ENCODE data around the gene TTLL1.
A peak's percentile ranks its signal among the peaks of the same experiment; 100 is the strongest.
"Not testable (repeated sequence)": the region's sequence is repeated elsewhere in the genome, so short reads cannot be mapped to it uniquely, and the experiment has no call there.

The TTLL1 gene

GRCh38 chr22:43060183-43060582 lies 29.0 kb downstream of the TTLL1 start:
- peak; percentile 42 for DNase-seq

DNA sequence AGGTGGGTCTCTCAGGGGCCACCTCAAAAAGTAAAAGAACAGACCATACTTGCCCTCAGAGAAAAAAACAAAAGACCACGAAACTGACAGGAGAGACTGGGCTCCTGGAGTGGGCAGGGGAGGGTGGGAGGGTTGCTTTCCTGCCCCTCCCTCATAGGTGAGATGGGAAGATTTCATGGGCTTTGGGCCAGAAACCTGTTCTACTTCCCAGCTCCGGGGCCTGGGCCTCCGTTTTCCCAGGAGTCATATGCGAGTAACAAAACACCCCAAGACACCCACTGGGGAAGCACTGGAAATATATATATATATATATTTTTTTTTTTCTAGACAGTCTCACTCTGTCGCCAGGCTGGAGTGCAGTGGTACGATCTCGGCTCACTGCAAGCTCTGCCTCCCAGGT lies 31.6 kb downstream of the TTLL1 start:
- no peak for DNase-seq

DNA sequence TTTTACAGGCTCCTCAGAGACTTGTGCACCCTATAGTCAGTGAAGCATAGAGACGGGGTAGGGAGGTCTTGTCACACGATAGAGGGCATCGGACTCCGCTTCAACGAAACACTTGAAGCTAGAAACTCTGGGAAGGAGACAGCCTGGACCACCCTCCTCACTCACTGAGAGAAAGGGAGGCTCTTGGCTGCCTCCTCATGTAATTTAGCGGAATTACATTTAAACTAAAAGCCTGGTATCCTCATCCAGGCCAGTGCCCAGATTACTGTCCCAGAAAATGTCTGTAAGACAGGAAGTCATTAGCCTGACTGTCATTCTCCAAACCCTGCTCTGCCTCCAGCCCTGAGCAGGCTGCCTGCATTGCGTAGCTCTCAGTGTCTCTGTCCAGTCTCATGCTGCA lies 36.0 kb downstream of the TTLL1 start:
- no peak for DNase-seq

DNA sequence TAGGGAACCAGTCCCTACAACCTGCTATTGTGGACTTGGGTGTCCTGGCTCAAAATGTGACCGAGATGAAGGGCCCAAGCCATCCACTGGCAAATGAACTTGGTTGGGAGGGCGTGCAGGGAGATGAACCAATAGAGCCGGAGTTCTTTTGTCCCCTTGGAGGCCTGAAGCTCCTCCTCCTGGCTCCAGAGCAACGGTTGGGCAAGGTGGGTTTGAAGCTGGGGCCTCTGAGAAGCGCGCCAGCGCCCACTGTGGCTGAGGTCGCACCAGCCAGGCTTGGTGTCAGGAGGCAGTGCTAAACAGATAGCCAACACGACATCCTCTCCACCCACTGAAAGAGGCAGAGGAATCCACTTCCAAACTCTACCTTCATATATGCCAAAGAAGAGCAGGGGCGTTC lies 38.2 kb downstream of the TTLL1 start:
- no peak for DNase-seq

DNA sequence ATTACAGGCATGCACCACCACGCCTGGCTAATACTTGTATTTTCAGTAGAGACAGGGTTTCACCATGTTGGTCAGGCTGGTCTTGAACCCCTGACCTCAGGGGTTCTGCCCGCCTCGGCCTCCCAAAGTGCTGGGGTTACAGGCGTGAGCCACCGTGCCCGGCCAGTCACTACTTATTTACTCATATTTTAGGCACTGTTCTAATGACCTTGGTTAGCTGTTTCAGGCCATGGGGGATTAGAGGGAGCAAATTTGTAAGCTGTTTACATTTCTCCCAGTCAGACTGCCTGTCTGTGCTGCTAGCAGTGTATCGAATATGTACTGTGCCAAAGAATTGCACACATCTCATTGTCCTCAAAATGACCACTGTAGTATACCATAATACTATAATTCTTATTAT lies 41.6 kb downstream of the TTLL1 start:
- no peak for DNase-seq

DNA sequence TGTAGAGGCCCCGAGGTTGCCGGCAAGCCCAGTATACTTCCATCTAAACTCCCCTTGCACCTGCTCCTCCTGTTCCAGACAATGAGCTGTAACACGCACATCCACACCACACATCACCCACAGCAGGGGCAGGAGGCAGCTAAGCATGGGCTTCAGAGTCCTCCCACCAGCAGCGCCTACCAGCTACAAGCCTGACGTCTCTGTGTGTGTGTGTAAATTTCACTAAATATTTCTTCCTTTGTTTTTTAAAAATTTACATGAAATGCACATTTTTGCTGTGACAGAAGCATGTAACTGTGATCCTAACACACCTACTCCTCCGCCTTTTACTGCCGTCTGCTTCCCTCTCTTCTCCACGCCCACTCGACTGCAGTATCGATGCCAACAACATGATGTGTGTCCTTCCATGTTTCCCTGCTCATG lies 44.9 kb downstream of the TTLL1 start:
- no peak for DNase-seq

GRCh38 chr22:43042101-43042780 lies 47.0 kb downstream of the TTLL1 start:
- DNase-seq, result no peak

GRCh38 chr22:43039800-43040199 lies 49.4 kb downstream of the TTLL1 start:
- no peak for DNase-seq

DNA sequence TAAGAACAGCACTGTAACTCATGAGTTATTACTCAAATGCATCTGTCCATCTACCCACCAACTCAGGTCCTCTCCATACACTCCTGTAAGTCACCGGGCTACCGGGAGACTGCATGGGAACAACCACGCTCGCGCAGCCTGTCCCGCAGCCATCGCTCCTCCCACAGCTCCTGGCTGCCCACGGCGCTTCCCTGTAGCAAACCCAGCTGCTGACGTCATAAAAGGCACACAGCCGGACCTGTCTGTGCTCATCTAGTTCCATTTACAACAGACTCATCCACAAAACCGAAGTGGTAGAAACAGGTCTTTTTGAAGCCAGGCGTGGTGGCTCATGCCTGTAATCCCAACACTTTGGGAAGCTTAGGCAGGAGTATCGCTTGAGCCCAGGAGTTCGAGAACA lies 50.9 kb downstream of the TTLL1 start:
- no peak for DNase-seq

- no peak for DNase-seq
These were observed 52.8 kb downstream of the TTLL1 start for GRCh38 chr22:43036282-43036829.

- no peak for DNase-seq
These were observed 53.9 kb downstream of the TTLL1 start for GRCh38 chr22:43035250-43035649.

GRCh38 chr22:43031617-43032016 lies 57.6 kb downstream of the TTLL1 start:
- no peak for DNase-seq

- DNase-seq, result no peak
These were observed 70.6 kb downstream of the TTLL1 start for GRCh38 chr22:43018615-43019014.

DNA sequence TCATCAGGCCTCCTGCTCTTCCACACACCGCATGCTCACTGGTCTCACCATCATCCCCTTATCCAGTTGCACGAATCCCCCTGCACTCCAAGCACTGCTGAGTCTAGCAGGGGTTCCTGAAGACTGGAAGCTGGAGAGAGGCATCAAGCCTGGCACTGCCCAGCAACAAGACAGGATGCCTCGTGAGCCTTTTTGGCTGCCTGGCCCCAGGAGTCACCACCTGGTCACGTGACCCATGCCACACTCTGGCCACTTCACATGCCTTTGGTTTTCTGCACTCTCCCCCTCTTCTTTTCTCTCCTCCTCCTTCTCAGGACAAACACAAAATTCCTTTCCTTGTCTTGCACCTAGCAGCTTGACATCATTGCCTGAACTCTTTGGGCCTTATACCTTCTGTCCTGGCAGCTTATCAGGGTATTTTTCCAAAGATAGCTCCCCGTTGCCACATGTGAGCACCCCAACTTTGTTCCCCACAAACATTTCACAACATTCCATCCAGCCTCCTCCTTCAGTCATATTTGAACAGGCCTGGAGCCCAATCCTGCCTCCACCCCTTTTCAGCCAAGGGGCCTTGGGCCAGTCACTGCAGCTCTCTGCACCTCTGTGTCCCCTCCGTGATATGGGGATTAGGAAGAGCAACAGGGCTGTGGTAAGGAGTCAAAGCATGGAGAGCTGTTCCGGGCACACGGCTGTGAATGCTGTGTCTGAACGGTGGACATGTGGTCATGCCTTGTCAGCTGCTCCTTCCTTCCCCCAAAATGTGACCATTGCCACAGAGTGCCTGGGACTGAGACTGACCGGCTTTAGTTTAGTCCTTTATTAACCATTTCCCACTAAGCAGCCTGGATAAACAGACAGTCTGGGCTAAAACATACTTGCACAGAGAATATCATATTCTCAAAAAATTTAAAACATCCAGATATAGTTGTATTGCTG lies 71.4 kb downstream of the TTLL1 start:
- DNase-seq, result no peak

- DNase-seq, result not testable (repeated sequence)
These were observed 73.0 kb downstream of the TTLL1 start for GRCh38 chr22:43016150-43016549.

DNA sequence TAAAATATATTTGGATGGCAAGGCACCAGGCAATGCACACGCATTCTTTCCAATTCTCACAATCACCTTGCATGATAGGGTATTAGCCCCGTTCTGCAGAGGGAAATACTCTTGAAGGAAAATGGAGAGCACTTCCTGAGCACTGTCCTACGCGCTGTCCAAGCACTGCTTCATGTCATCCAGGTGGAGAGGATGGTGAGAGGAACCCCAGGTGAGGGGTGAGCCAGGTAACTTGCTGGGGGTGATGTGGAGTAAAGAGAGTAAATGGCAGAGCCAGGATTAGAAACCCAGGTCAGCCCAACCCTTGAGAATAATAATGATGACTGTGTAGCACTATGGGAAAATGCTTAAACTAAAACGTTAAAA lies 73.5 kb downstream of the TTLL1 start:
- DNase-seq, result no peak

GRCh38 chr22:43014869-43015676 lies 74.1 kb downstream of the TTLL1 start, which contains the start of gene PACSIN2:
TSS of gene PACSIN2 (minus strand) at chr22:43015149. CDS start at chr22:42912080, 103,069 bp downstream.
- DNase-seq, result peak; percentile 99

DNA sequence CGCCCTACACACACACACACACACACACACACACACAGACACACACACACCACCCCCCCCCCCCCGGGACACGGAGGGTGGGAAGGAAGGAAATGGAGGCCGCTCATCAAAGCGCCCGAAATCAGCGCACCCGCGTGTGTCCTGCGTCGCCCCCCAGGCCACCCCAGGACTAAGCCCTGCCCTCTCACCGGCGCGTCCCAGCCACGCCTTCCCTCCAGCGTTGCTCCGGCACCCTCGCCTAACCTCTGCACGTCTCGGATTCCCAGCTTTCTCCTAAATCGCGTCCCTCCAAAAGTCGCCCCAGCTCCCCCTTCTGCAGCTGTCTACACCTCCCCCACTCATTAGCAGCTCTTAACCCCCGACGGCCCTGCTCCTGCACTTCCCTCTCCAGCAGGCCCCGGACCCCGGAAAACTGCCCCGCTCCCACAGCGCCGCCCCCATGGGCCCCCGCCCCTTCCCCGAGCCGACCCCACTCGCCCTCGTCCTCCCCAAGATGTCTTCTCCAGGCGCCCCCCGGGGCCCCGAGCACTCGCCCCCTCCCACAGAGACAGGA lies 74.8 kb downstream of the TTLL1 start:
- DNase-seq, result peak; percentile 31

- peak; percentile 25 for DNase-seq
These were observed 75.6 kb downstream of the TTLL1 start for GRCh38 chr22:43013355-43014315.

GRCh38 chr22:43012390-43012789 lies 76.8 kb downstream of the TTLL1 start:
- DNase-seq, result no peak

- no peak for DNase-seq
These were observed 78.1 kb downstream of the TTLL1 start for GRCh38 chr22:43011079-43011478.

Data from activated naive CD4-positive, alpha-beta T cell treated with Interleukin-2 at 50 U/mL for 16 hours (primary cell).